GM12872 (cell line): Measurements from ENCODE around the gene PATL1.

Source experiments
- TF ChIP-seq, protein P1 (sequence below): IDR thresholded peaks from 3 replicates; pipeline ENCODE4 v1.5.1; 2011; ENCODE audit warnings: low read depth, mild to moderate bottlenecking, low read length, moderate library complexity; ENCODE audit not compliant: insufficient read depth

PATL1 gene

DNA sequence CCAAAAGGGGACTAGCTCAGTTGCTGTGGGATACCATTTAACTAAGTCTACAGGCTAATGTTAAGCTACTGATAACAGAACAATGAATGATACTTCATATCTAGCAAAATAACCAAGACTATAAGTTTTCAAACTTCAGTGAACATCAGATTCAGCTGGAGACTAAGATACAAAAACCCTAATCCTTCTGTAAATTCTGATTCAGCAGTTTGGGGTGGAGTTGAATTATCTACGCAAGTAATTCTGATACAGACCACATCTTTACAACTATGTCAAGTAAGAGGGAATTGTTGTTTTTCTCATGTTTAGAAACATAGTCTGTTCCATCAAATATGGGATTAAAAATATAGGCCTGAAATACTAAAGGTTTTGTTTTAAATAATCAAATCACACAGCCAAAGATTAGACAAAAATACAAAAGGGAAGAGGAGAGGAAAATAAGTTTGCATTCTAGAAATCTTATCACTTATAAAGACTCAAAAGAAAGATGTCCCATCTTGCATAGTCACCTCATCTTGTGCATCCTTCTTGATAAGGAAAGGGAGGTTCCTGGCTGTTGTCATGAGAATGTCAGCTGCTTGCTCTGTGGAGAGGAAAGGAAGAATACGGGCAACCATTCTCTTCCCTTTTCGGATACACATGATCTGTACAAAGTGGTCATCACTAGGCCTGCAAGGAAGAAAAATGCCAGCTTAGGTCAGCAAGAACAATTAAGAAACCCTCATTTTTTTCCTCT, 21.4 kb downstream of the PATL1 start:
- TF ChIP-seq, protein P1, sequence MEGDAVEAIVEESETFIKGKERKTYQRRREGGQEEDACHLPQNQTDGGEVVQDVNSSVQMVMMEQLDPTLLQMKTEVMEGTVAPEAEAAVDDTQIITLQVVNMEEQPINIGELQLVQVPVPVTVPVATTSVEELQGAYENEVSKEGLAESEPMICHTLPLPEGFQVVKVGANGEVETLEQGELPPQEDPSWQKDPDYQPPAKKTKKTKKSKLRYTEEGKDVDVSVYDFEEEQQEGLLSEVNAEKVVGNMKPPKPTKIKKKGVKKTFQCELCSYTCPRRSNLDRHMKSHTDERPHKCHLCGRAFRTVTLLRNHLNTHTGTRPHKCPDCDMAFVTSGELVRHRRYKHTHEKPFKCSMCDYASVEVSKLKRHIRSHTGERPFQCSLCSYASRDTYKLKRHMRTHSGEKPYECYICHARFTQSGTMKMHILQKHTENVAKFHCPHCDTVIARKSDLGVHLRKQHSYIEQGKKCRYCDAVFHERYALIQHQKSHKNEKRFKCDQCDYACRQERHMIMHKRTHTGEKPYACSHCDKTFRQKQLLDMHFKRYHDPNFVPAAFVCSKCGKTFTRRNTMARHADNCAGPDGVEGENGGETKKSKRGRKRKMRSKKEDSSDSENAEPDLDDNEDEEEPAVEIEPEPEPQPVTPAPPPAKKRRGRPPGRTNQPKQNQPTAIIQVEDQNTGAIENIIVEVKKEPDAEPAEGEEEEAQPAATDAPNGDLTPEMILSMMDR, result no peak

DNA sequence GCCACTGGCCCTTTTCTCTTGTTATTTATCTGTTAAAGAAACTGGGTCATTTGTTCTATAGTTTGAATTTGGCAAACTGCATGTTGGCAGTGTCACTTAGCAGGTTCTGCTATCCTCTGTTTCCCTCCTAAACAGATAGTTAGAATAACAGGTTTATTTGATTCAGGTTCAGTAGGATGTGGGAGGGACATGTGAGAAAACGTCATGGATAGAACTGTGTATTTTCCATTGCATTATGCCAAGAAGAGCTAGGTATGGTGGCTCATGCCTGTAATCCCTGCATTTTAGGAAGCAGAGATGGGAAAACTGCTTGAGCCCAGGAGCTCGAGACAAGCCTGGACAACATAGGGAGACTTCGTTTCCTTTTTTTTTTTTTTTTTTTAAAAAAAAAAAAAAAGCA, 24.3 kb downstream of the PATL1 start:
- TF ChIP-seq, protein P1, result no peak

DNA sequence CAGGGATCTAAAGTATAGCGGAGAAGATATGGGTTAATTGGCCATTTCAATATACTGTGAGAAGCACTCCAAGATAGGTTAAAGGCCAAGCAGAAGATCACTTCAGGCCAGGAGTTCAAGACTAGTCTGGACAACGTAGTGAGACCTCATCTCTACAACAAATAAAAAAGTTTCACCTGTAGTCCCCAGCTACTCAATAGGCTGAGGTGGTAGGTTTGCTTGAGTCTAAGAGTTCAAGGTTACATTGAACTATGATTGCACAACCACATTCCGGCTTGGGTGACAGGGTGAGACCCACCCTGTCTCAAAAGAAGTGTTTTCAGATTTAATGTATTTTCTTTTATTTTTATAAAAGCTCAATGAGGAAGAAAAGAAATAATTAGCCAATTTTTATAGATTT, 25.4 kb downstream of the PATL1 start:
- TF ChIP-seq, protein P1, result no peak

DNA sequence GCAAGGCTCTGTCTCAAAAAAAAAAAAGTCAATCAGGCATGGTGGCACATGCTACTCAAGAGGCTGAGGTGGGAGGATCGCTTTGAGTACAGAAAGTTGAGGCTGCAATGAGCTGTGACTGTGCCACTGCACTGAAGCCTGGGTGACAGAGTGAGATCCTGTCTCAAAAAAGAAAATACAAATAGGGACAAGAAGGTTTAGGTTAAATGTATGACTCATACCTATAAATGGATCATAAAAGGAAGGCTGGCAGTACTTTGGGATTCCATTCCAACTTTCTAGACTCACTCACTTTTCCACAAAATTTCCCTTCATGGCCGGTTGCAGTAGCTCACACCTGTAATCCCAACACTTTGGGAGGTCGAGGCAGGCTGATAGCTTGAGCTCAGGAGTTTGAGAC, 27.7 kb downstream of the PATL1 start:
- TF ChIP-seq, protein P1, result no peak

DNA sequence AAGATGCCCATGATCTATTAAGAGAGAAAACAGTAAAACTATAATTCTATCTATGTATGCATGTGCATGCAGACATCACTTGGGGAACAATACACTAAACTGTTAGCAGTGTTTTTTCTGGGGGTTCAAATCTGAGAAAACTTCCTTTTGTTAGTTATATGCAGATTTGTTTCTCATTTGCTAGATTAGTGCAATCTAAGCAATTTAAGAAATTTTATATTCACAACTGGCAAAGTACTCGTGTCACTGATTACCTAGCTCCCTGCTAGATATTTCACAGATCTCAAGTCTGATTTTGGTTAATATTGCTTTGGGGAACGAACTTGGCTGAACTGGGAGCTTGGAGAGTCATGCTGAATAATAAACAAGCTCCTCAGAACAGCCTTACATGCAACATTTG, 38.3 kb downstream of the PATL1 start:
- TF ChIP-seq, protein P1, result no peak

DNA sequence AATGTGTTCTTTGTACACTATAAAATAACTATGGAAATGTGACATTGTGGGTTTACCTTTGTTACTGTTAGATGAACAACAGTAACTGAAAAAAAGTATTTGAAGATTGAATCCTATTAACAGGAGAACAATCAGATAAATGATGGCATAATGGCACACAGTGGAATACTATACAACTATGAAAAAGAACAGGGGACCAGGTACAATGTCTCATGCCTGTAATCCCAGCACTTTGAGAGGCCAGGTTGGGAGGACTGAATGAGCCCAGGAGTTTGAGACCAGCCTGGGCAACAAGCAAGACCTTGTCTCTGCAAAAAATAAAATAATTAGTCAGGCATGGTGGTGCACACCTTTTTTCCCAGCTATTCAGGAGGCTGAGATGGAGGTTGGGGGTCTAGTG, 38.8 kb downstream of the PATL1 start:
- TF ChIP-seq, protein P1, result no peak

DNA sequence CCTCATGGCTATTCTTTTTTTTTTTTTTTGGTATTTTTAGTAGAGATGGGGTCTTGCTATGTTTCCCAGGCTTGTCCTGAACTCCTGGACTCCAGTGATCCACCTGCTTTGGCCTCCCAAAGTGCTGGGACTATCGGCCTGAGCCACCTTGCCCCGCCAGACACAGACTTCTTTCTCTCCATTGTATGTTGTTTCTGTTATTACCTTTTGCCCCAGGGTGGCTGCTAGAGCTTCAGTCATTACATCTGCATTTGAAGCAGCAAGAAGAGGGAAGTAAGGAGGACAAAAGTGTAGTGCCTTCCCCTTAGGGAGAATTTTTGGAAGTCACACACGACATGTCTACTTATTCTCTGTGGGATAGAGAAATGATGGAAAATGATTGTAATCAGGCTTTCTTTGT, 43.1 kb downstream of the PATL1 start:
- TF ChIP-seq, protein P1, result no peak
